GM18951 (cell line): ENCODE results near the gene GDE1.

Source experiments
- POLR2A ChIP-seq: IDR thresholded peaks from 4 replicates; pipeline ENCODE4 v1.6.1; 2011; ENCODE audit warnings: mild to moderate bottlenecking; ENCODE audit not compliant: insufficient read length, insufficient read depth; ENCODE audit errors: extremely low read depth
- in situ Hi-C: fragments of 300-500 bp; cut with MboI; formaldehyde crosslinking; loops from one replicate; pipeline ENCODE4 v1.12.0; 2022; ENCODE audit warnings: low sequenced_read_pairs, mixed read lengths, inconsistent platforms; ENCODE audit not compliant: unreplicated experiment

Gene GDE1

GRCh38 chr16:19486750-19487325, 35.1 kb downstream of the GDE1 start:
- TF ChIP-seq POLR2A = no peak
- in situ Hi-C loops = no loop called here

DNA sequence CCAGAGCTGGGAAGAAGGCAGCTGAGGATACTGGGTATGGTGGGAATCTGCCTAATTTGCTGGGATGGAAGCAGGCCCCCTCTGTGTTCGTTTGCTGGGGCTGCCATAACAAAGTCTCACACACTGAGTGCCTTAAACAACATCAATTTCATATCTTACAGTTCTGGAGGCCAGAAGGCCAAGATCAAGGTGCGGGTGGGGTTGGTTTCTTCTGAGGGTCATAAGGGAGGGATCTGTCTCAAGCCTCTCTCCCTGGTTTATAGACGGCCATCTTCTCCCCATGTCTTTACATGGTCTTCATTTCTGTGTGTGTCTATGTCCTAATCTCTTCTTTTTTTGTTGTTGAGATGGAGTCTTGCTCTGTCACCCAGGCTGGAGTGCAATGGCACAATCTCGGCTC, 35.8 kb downstream of the GDE1 start:
- TF ChIP-seq POLR2A = no peak
- in situ Hi-C loops = no loop called here

GRCh38 chr16:19485611-19486010, 36.3 kb downstream of the GDE1 start:
- no peak for TF ChIP-seq POLR2A
- in situ Hi-C loops = no loop called here

DNA sequence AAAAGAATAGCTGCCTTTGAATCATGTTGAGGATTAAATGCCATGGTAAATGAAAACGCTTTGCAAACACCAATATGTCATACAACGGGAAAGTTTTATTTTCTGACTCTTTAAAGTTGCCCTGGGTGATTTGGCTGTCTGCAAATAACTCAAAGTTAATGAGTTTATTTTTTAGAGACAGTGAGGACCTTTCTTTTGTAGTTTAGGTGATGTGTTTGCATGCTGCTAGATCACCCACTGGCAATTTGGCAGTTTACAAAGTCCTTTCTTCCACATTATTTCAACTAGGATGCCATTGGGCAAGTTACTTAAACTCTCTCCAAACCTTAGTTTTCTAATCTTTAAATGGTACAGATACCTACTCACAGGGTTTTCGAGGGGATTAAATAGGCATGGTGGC, 37.8 kb downstream of the GDE1 start:
- no peak for TF ChIP-seq POLR2A
- in situ Hi-C loops = no loop called here

DNA sequence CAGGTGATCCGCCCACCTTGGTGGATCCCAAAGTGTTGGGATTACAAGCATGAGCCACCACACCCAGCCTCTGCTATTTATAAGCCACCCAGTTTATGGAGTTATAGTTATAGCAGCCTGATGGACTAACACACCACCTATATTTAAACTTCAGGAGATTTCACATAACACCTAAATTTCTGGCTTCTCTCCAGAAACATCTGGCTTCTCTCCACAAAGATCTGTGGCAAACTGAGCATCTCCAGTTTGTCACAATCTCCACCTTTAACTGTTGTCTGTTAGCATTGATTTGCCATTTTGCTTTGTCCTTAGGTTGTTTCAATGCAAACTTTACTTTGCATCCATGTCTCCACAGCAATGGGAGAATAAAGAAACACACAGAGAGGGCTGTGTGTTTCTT, 39.6 kb downstream of the GDE1 start:
- in situ Hi-C loops = no loop called here
- no peak for TF ChIP-seq POLR2A

- in situ Hi-C loops = no loop called here
- no peak for TF ChIP-seq POLR2A
Observed at GRCh38 chr16:19481769-19482168, 40.1 kb downstream of the GDE1 start.

DNA sequence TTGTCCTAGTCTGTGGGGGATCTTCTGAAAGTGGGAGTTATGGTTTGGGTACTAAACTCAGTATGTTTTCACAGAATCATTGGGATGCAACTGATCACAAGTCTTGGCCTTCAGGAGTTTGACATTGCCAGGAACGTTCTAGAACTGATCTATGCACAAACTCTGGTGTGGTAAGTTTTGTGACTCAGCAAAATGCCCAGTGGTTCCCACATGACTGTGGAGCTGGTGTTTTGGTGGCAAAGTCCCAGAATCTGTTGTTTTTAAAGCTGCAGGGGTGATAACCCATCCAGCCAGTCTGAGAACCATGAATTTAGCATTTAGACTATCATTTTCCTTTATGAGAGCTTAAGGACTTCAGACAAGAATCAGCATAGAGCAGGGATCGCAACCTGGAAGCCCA, 40.6 kb downstream of the GDE1 start:
- TF ChIP-seq POLR2A = no peak
- in situ Hi-C loops = no loop called here

DNA sequence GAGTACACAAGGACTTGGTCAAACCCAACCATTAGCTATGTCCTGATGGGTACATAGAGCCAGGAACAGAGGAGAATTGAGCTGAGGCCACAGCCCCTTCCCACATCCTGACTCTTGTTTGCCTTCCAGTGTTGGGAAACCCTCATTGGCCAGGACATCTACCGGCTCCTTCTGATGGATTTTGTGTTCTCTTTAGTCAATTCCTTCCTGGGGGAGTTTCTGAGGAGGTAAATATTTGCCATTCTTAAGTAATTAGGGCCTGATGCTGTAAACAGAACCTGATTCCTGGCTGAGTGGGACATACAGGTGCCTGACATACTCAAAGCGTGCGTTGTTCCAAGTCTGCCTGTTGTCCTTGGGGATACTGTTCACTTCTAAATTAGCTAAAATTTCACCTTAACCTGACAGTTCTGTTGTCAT, 42.6 kb downstream of the GDE1 start:
- in situ Hi-C loops = no loop called here

GRCh38 chr16:19478505-19478904, 43.4 kb downstream of the GDE1 start:
- TF ChIP-seq POLR2A = no peak
- in situ Hi-C loops = no loop called here

More for the DNA sequence above, 42.6 kb downstream of the GDE1 start:
- TF ChIP-seq POLR2A = no peak

DNA sequence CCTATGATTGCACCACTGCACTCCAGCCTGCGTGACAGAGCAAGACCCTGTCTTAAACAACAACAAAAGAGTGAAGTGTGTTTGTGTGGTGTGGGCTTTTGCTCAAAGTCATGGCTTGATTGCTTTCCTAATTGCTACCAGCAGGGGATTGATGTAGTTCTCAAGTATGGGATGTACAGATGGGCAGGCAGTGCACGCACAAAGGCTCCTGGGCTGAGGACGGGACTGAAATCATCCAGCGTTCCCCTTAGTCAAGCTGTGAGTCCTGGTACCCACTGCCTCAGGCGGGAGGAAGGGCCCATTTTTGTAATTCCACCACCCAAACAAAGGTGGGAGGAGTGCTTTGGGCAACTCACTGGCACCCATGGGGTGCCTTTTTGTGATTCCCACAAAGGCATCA, 47.3 kb downstream of the GDE1 start:
- TF ChIP-seq POLR2A = no peak
- in situ Hi-C loops = no loop called here

DNA sequence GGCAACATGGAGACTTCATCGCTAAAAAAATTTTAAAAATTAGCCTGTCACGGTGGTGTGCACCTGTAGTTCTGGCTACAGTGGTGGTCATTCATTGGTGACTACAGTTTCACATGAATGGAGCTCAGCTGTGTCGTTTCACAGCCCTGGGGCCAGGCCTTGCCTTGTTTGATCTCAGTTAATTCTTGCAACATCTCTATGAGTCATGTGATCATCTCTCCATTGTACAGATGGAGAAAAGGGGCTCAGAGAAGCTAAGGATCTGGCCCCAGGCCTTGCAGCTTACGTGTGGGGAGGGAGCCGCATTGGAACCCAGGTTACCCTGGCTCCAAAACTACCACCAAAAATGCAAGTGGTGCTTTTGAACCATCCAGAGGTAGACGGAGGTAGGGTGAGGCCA, 49.4 kb downstream of the GDE1 start:
- in situ Hi-C loops = no loop called here
- TF ChIP-seq POLR2A = no peak

GRCh38 chr16:19468300-19468699, 53.6 kb downstream of the GDE1 start:
- TF ChIP-seq POLR2A = no peak
- in situ Hi-C loops = no loop called here

DNA sequence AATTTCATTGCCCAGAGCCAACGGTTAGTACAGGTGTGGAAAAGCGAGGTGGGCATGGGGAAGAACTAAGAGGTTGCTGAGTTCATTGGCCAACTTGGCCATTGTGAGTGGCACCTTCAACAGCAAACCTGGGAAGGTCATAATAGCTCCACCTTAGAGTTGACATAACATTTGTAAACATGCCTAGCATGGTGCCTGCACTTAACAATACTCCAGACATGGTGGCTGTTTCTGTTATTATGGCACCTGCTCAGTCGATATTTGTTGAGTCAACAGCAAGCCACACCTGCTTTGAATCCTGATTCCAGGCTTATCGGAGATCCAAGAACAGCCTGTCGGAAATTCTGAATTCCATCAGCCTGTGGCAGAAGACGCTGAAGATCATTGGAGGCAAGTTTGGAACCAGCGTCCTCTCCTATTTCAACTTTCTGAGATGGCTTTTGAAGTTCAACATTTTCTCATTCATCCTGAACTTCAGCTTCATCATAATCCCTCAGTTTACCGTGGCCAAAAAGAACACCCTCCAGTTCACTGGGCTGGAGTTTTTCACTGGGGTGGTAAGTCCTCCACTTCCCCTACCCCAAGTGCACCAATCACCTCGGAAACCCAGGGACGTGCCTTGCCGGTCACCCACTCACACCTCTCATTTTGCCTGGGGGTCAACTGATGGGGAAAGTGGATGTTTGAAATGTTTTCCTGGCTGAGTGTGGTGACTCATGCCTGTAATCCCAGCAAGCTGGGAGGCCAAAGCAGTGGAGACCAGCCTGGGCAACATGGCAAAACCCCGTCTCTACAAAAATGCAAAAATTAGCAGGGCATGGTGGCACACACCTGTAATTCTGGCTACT, 58.2 kb downstream of the GDE1 start:
- no peak for TF ChIP-seq POLR2A
- in situ Hi-C loops = no loop called here

GRCh38 chr16:19460397-19460796, 61.5 kb downstream of the GDE1 start:
- no peak for TF ChIP-seq POLR2A
- in situ Hi-C loops = no loop called here
